DOHH2 (cell line): Measurements from ENCODE around the gene HMGN3.

ENCODE experiments used
- CTCF ChIP-seq: fragments of 200-600 bp; sonication (generic); IDR thresholded peaks from one replicate; pipeline ENCODE4 v1.5.1; 2014; ENCODE audit warnings: antibody characterized with exemption, mild to moderate bottlenecking, low read depth, low read length; ENCODE audit not compliant: poor library complexity, severe bottlenecking
- EZH2phosphoT487 ChIP-seq: fragments of 200-600 bp; sonication (generic); IDR thresholded peaks from 2 replicates; pipeline ENCODE4 v1.6.1; 2017; ENCODE audit warnings: borderline replicate concordance, mild to moderate bottlenecking, antibody characterized with exemption, low read length, moderate library complexity, mixed read lengths

- TF ChIP-seq CTCF = no peak
- no peak for TF ChIP-seq EZH2phosphoT487
Measured at GRCh38 chr6:79234150-79235022, at the start of gene HMGN3.
